Neural progenitor cell (in vitro differentiated cells): Measurements from ENCODE around the gene KCNMA1.

Experiments used
- CTCF ChIP-seq: fragments of 200-600 bp; sonication (generic); IDR thresholded peaks from 2 replicates; pipeline ENCODE4 v1.5.1; 2017; ENCODE audit warnings: antibody characterized with exemption, mild to moderate bottlenecking
- EZH2 ChIP-seq: fragments of 200-600 bp; sonication (generic); IDR thresholded peaks from 2 replicates; pipeline ENCODE4 v1.6.1; 2017; ENCODE audit warnings: antibody characterized with exemption, mild to moderate bottlenecking, moderate library complexity
- EZH2phosphoT487 ChIP-seq: fragments of 200-600 bp; sonication (generic); IDR thresholded peaks from 2 replicates; pipeline ENCODE4 v1.6.1; 2017; ENCODE audit warnings: antibody characterized with exemption

- no peak for TF ChIP-seq CTCF
- no peak for TF ChIP-seq EZH2phosphoT487
- no peak for TF ChIP-seq EZH2
Observed at GRCh38 chr10:77361426-77361825, 276.2 kb downstream of the KCNMA1 start.
